WTC11 (cell line): ENCODE measurements around the gene IRGM. TPM values are rescaled to one million over a fixed set of nuclear protein-coding genes. Genes with fewer than 3 reads are reported as not detected.

Experiments used
- ATAC-seq: fragments of 200-7000 bp; cut with Tn5 transposase; 2 replicates; pipeline ENCODE4 v1.10.0; 2021; ENCODE audit warnings: mild to moderate bottlenecking, moderate library complexity
- CTCF ChIA-PET: fragments of 300-600 bp; sonication (Branson Sonifier 250); formaldehyde crosslinking; loops from one replicate; lab custom pipeline; 2021; ENCODE audit warnings: antibody characterized with exemption; lab: Charles Lee
- POLR2A ChIA-PET: fragments of 350-600 bp; sonication (Branson Sonifier 250); formaldehyde crosslinking; loops from one replicate; lab custom pipeline; 2021; ENCODE audit warnings: antibody characterized with exemption; lab: Charles Lee
- DNase-seq: peaks from one replicate; pipeline ENCODE4 v3.0.0; 2021; ENCODE audit warnings: low spot score
- H3K27ac Mint-ChIP-seq: 2 replicates; pipeline ENCODE4 v1.8.0; 2021; ENCODE audit warnings: mixed read lengths
- H3K27me3 Mint-ChIP-seq: 2 replicates; pipeline ENCODE4 v1.8.0; 2021; ENCODE audit warnings: low read depth, mild to moderate bottlenecking, moderate library complexity, mixed read lengths
- H3K36me3 Mint-ChIP-seq: 2 replicates; pipeline ENCODE4 v1.8.0; 2021; ENCODE audit warnings: mixed read lengths
- H3K4me1 Mint-ChIP-seq: 2 replicates; pipeline ENCODE4 v1.8.0; 2022; ENCODE audit warnings: mixed read lengths
- H3K4me3 Mint-ChIP-seq: 2 replicates; pipeline ENCODE4 v1.8.0; 2021; ENCODE audit warnings: mild to moderate bottlenecking, moderate library complexity, mixed read lengths
- H3K9me3 Mint-ChIP-seq: 2 replicates; pipeline ENCODE4 v1.8.0; 2021; ENCODE audit warnings: mixed read lengths
- ARID4B ChIP-seq: sonication (generic); formaldehyde crosslinking; IDR thresholded peaks from 2 replicates; pipeline ENCODE4 v1.8.0; 2023; ENCODE audit warnings: missing genetic modification reagents, mild to moderate bottlenecking, borderline replicate concordance
- ATF2 ChIP-seq: sonication (generic); formaldehyde crosslinking; IDR thresholded peaks from 2 replicates; pipeline ENCODE4 v1.8.1; 2022; ENCODE audit warnings: low read depth, missing genetic modification reagents, borderline replicate concordance
- FOXJ3 ChIP-seq: sonication (generic); formaldehyde crosslinking; IDR thresholded peaks from 2 replicates; pipeline ENCODE4 v1.9.0; 2021; ENCODE audit warnings: missing genetic modification reagents, mild to moderate bottlenecking, borderline replicate concordance
- GRHL2 ChIP-seq: fragments of 250-450 bp; sonication (Bioruptor Pico); IDR thresholded peaks from 2 replicates; pipeline ENCODE4 v1.8.0; 2022; ENCODE audit warnings: mild to moderate bottlenecking, moderate library complexity; ENCODE audit not compliant: insufficient replicate concordance, severe bottlenecking
- KAT7 ChIP-seq: sonication (generic); formaldehyde crosslinking; IDR thresholded peaks from 2 replicates; pipeline ENCODE4 v1.8.1; 2023; ENCODE audit warnings: missing genetic modification reagents, mild to moderate bottlenecking, borderline replicate concordance
- MXD4 ChIP-seq: fragments of 250-450 bp; sonication (Bioruptor Pico); IDR thresholded peaks from 2 replicates; pipeline ENCODE4 v1.8.0; 2021; ENCODE audit warnings: mild to moderate bottlenecking, moderate library complexity, borderline replicate concordance
- NFYB ChIP-seq: sonication (generic); formaldehyde crosslinking; conservative IDR thresholded peaks from 2 replicates; pipeline ENCODE4 v1.8.0; 2022; ENCODE audit warnings: low read depth, missing genetic modification reagents
- NR1H2 ChIP-seq: sonication (generic); formaldehyde crosslinking; IDR thresholded peaks from 2 replicates; pipeline ENCODE4 v1.9.0; 2021; ENCODE audit warnings: mild to moderate bottlenecking, moderate library complexity, missing genetic modification reagents
- NR2C2 ChIP-seq: sonication (generic); formaldehyde crosslinking; IDR thresholded peaks from 2 replicates; pipeline ENCODE4 v1.8.0; 2022; ENCODE audit warnings: mild to moderate bottlenecking, missing genetic modification reagents
- ZBTB21 ChIP-seq: sonication (generic); formaldehyde crosslinking; IDR thresholded peaks from 2 replicates; pipeline ENCODE4 v1.8.1; 2023; ENCODE audit warnings: mild to moderate bottlenecking, missing genetic modification reagents, borderline replicate concordance
- ZNF121 ChIP-seq: sonication (generic); formaldehyde crosslinking; IDR thresholded peaks from 2 replicates; pipeline ENCODE4 v1.8.0; 2023; ENCODE audit warnings: missing genetic modification reagents
- ZNF232 ChIP-seq: sonication (generic); formaldehyde crosslinking; IDR thresholded peaks from 2 replicates; pipeline ENCODE4 v1.8.0; 2022; ENCODE audit warnings: mild to moderate bottlenecking, missing genetic modification reagents
- total RNA-seq: library from RNA; stranded (reverse); gene quantifications from 3 replicates; pipeline ENCODE4 v1.2.3, GENCODE V29; 2021
- TF ChIP-seq, protein P1 (sequence below): sonication (generic); formaldehyde crosslinking; conservative IDR thresholded peaks from 2 replicates; pipeline ENCODE4 v1.8.1; 2022; ENCODE audit warnings: mild to moderate bottlenecking, missing genetic modification reagents
- TF ChIP-seq, protein P2 (sequence below): fragments of 250-450 bp; sonication (Bioruptor Pico); IDR thresholded peaks from 2 replicates; pipeline ENCODE4 v1.8.0; 2021; ENCODE audit warnings: mild to moderate bottlenecking
- TF ChIP-seq, protein P3 (sequence below): sonication (generic); formaldehyde crosslinking; IDR thresholded peaks from 2 replicates; pipeline ENCODE4 v1.8.1; 2023; ENCODE audit warnings: mild to moderate bottlenecking, moderate library complexity, missing genetic modification reagents
- TF ChIP-seq, protein P4 (sequence below): fragments of 250-450 bp; sonication (Bioruptor Pico); IDR thresholded peaks from 2 replicates; pipeline ENCODE4 v1.9.0; 2021; ENCODE audit warnings: mild to moderate bottlenecking

The IRGM gene
- total RNA-seq, 1 experiment from 2014 or later = 0.31 TPM

DNA sequence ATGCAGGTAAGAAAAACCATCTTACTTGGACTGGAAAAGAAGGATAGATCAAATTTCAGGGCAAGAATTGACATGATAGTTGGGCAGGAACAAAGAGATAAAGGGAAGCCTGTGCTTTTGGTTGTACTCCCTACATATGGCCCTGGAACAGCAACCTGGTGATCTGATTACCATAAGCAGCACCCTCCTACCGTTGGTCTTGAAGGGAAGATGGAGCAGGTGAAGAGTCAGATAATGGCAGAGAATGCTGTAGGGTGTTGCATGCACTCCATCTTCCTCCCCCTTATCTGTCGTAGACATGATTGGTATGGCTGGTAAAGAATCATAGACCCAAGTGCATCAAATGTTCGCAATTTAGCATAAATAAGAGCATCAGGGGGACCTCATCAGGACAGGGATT is 4.7 kb downstream of the IRGM start:
- no peak overlapping the region for H3K27ac Mint-ChIP-seq
- peaks cover 3% of the 10 kb centered on the region; the same call in 1 of the 2 replicates for H3K36me3 Mint-ChIP-seq
- ChIA-PET CTCF (interaction anchor here (1.4 to 1.5 kb wide), 2 partner anchors 49 to 197 kb away, joined by 4 read pairs; no protein-coding TSS in a partner anchor), POLR2A (no interaction called here)
- TF ChIP-seq, protein P1, sequence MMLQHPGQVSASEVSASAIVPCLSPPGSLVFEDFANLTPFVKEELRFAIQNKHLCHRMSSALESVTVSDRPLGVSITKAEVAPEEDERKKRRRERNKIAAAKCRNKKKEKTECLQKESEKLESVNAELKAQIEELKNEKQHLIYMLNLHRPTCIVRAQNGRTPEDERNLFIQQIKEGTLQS (CRISPR knock-in tag) = no peak
- TF ChIP-seq ATF2 (no peak), NFYB (CRISPR knock-in tag) (no peak)
- TF ChIP-seq, protein P2, sequence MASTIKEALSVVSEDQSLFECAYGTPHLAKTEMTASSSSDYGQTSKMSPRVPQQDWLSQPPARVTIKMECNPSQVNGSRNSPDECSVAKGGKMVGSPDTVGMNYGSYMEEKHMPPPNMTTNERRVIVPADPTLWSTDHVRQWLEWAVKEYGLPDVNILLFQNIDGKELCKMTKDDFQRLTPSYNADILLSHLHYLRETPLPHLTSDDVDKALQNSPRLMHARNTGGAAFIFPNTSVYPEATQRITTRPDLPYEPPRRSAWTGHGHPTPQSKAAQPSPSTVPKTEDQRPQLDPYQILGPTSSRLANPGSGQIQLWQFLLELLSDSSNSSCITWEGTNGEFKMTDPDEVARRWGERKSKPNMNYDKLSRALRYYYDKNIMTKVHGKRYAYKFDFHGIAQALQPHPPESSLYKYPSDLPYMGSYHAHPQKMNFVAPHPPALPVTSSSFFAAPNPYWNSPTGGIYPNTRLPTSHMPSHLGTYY (CRISPR knock-in tag) = no peak
- peaks cover 10% of the 10 kb centered on the region for H3K27me3 Mint-ChIP-seq
- peaks cover 8% of the 10 kb centered on the region; the same call in 1 of the 2 replicates for H3K4me1 Mint-ChIP-seq
- ATAC-seq (no peak), DNase-seq (no peak)
- H3K9me3 Mint-ChIP-seq = peaks cover 9% of the 10 kb centered on the region
- H3K4me3 Mint-ChIP-seq = no peak overlapping the region

- CTCF ChIA-PET = interaction anchor here (1.1 kb wide), 1 partner anchor 136 kb away, joined by 3 read pairs; no protein-coding TSS in a partner anchor
- no peak for TF ChIP-seq FOXJ3 (CRISPR knock-in tag)
- TF ChIP-seq MXD4 = no peak
- TF ChIP-seq ZBTB21 = no peak
- no peak for TF ChIP-seq ZNF121 (CRISPR knock-in tag)
- TF ChIP-seq ZNF232 (CRISPR knock-in tag) = no peak
- TF ChIP-seq ATF2 = no peak
- TF ChIP-seq, protein P3, sequence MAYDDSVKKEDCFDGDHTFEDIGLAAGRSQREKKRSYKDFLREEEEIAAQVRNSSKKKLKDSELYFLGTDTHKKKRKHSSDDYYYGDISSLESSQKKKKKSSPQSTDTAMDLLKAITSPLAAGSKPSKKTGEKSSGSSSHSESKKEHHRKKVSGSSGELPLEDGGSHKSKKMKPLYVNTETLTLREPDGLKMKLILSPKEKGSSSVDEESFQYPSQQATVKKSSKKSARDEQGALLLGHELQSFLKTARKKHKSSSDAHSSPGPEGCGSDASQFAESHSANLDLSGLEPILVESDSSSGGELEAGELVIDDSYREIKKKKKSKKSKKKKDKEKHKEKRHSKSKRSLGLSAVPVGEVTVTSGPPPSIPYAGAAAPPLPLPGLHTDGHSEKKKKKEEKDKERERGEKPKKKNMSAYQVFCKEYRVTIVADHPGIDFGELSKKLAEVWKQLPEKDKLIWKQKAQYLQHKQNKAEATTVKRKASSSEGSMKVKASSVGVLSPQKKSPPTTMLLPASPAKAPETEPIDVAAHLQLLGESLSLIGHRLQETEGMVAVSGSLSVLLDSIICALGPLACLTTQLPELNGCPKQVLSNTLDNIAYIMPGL (CRISPR knock-in tag) = no peak
- TF ChIP-seq, protein P4, sequence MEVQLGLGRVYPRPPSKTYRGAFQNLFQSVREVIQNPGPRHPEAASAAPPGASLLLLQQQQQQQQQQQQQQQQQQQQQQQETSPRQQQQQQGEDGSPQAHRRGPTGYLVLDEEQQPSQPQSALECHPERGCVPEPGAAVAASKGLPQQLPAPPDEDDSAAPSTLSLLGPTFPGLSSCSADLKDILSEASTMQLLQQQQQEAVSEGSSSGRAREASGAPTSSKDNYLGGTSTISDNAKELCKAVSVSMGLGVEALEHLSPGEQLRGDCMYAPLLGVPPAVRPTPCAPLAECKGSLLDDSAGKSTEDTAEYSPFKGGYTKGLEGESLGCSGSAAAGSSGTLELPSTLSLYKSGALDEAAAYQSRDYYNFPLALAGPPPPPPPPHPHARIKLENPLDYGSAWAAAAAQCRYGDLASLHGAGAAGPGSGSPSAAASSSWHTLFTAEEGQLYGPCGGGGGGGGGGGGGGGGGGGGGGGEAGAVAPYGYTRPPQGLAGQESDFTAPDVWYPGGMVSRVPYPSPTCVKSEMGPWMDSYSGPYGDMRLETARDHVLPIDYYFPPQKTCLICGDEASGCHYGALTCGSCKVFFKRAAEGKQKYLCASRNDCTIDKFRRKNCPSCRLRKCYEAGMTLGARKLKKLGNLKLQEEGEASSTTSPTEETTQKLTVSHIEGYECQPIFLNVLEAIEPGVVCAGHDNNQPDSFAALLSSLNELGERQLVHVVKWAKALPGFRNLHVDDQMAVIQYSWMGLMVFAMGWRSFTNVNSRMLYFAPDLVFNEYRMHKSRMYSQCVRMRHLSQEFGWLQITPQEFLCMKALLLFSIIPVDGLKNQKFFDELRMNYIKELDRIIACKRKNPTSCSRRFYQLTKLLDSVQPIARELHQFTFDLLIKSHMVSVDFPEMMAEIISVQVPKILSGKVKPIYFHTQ (CRISPR knock-in tag) = no peak
- TF ChIP-seq ARID4B (CRISPR knock-in tag) = no peak
- TF ChIP-seq KAT7 (CRISPR knock-in tag) = no peak
- no peak for TF ChIP-seq NR2C2 (CRISPR knock-in tag)
- TF ChIP-seq, protein P2 (CRISPR knock-in tag) = no peak
- no peak for TF ChIP-seq GRHL2 (CRISPR knock-in tag)
- TF ChIP-seq NR1H2 (CRISPR knock-in tag) = no peak
Observed at GRCh38 chr5:150853561-150853960, 7.2 kb downstream of the IRGM start.

More at GRCh38 chr5:150853561-150853960, 7.2 kb downstream of the IRGM start:
- 0 out of 2 replicates have a peak, but pooled peaks cover 3% of the 10 kb centered on the region for H3K9me3 Mint-ChIP-seq
- no peak overlapping the region for H3K27ac Mint-ChIP-seq
- peaks cover 8% of the 10 kb centered on the region; the same call in 1 of the 2 replicates for H3K4me1 Mint-ChIP-seq
- DNase-seq (no peak), ATAC-seq (no peak)
- H3K4me3 Mint-ChIP-seq = no peak overlapping the region
- POLR2A ChIA-PET = no interaction called here
- no peaks in the 10 kb centered on the region for H3K36me3 Mint-ChIP-seq
- no peaks in the 10 kb centered on the region for H3K27me3 Mint-ChIP-seq
